WTC11 (cell line): Measurements from ENCODE around the gene CEP57. TPM values are rescaled to one million over a fixed set of nuclear protein-coding genes. Genes with fewer than 3 reads are reported as not detected.

Experiments used
- ATAC-seq: fragments of 200-7000 bp; cut with Tn5 transposase; 2 replicates; pipeline ENCODE4 v1.10.0; 2021; ENCODE audit warnings: mild to moderate bottlenecking, moderate library complexity
- CTCF ChIA-PET: fragments of 300-600 bp; sonication (Branson Sonifier 250); formaldehyde crosslinking; loops from one replicate; lab custom pipeline; 2021; ENCODE audit warnings: antibody characterized with exemption; lab: Charles Lee
- POLR2A ChIA-PET: fragments of 350-600 bp; sonication (Branson Sonifier 250); formaldehyde crosslinking; loops from one replicate; lab custom pipeline; 2021; ENCODE audit warnings: antibody characterized with exemption; lab: Charles Lee
- DNase-seq: peaks from one replicate; pipeline ENCODE4 v3.0.0; 2021; ENCODE audit warnings: low spot score
- H3K27ac Mint-ChIP-seq: 2 replicates; pipeline ENCODE4 v1.8.0; 2021; ENCODE audit warnings: mixed read lengths
- H3K27me3 Mint-ChIP-seq: 2 replicates; pipeline ENCODE4 v1.8.0; 2021; ENCODE audit warnings: low read depth, mild to moderate bottlenecking, moderate library complexity, mixed read lengths
- H3K36me3 Mint-ChIP-seq: 2 replicates; pipeline ENCODE4 v1.8.0; 2021; ENCODE audit warnings: mixed read lengths
- H3K4me1 Mint-ChIP-seq: 2 replicates; pipeline ENCODE4 v1.8.0; 2022; ENCODE audit warnings: mixed read lengths
- H3K4me3 Mint-ChIP-seq: 2 replicates; pipeline ENCODE4 v1.8.0; 2021; ENCODE audit warnings: mild to moderate bottlenecking, moderate library complexity, mixed read lengths
- H3K9me3 Mint-ChIP-seq: 2 replicates; pipeline ENCODE4 v1.8.0; 2021; ENCODE audit warnings: mixed read lengths
- CREB1 ChIP-seq: sonication (generic); formaldehyde crosslinking; IDR thresholded peaks from 2 replicates; pipeline ENCODE4 v1.8.0; 2023; ENCODE audit warnings: mild to moderate bottlenecking, missing genetic modification reagents
- CREM ChIP-seq: sonication (generic); formaldehyde crosslinking; IDR thresholded peaks from 2 replicates; pipeline ENCODE4 v1.8.1; 2022; ENCODE audit warnings: mild to moderate bottlenecking, missing genetic modification reagents, moderate library complexity
- EMX1 ChIP-seq: fragments of 250-450 bp; sonication (Bioruptor Pico); IDR thresholded peaks from 2 replicates; pipeline ENCODE4 v1.8.0; 2021; ENCODE audit warnings: mild to moderate bottlenecking
- FOXJ3 ChIP-seq: sonication (generic); formaldehyde crosslinking; IDR thresholded peaks from 2 replicates; pipeline ENCODE4 v1.9.0; 2021; ENCODE audit warnings: missing genetic modification reagents, mild to moderate bottlenecking, borderline replicate concordance
- GABPB1 ChIP-seq: sonication (generic); formaldehyde crosslinking; IDR thresholded peaks from 2 replicates; pipeline ENCODE4 v1.8.1; 2023; ENCODE audit warnings: mild to moderate bottlenecking, missing genetic modification reagents
- GTF2I ChIP-seq: fragments of 250-450 bp; sonication (Bioruptor Pico); conservative IDR thresholded peaks from 2 replicates; pipeline ENCODE4 v1.4.0; 2021; ENCODE audit warnings: mild to moderate bottlenecking
- HMGA2 ChIP-seq: fragments of 250-450 bp; sonication (Bioruptor Pico); IDR thresholded peaks from 2 replicates; pipeline ENCODE4 v1.4.0; 2021; ENCODE audit warnings: mild to moderate bottlenecking, moderate library complexity
- JAZF1 ChIP-seq: fragments of 250-450 bp; sonication (Bioruptor Pico); IDR thresholded peaks from 2 replicates; pipeline ENCODE4 v1.9.0; 2021; ENCODE audit warnings: moderate library complexity, mild to moderate bottlenecking, inconsistent platforms
- JUN ChIP-seq: sonication (generic); formaldehyde crosslinking; IDR thresholded peaks from 2 replicates; pipeline ENCODE4 v1.8.0; 2023; ENCODE audit warnings: mild to moderate bottlenecking, missing genetic modification reagents
- MYBL2 ChIP-seq: sonication (generic); formaldehyde crosslinking; IDR thresholded peaks from 2 replicates; pipeline ENCODE4 v1.8.1; 2023; ENCODE audit warnings: mild to moderate bottlenecking, moderate library complexity, missing genetic modification reagents
- NR2C2 ChIP-seq: sonication (generic); formaldehyde crosslinking; IDR thresholded peaks from 2 replicates; pipeline ENCODE4 v1.8.0; 2022; ENCODE audit warnings: mild to moderate bottlenecking, missing genetic modification reagents
- OVOL2 ChIP-seq: fragments of 250-450 bp; sonication (Bioruptor Pico); IDR thresholded peaks from 2 replicates; pipeline ENCODE4 v1.9.0; 2021; ENCODE audit warnings: mild to moderate bottlenecking, borderline replicate concordance
- PRRX2 ChIP-seq: fragments of 250-450 bp; sonication (Bioruptor Pico); IDR thresholded peaks from 2 replicates; pipeline ENCODE4 v1.8.0; 2021; ENCODE audit warnings: mild to moderate bottlenecking
- RELA ChIP-seq: sonication (generic); formaldehyde crosslinking; IDR thresholded peaks from 2 replicates; pipeline ENCODE4 v1.8.1; 2022; ENCODE audit warnings: missing genetic modification reagents, mild to moderate bottlenecking, borderline replicate concordance
- SOX15 ChIP-seq: fragments of 250-450 bp; sonication (Bioruptor Pico); IDR thresholded peaks from 2 replicates; pipeline ENCODE4 v1.9.0; 2021; ENCODE audit warnings: mild to moderate bottlenecking
- SP1 ChIP-seq: sonication (generic); formaldehyde crosslinking; conservative IDR thresholded peaks from 2 replicates; pipeline ENCODE4 v1.8.1; 2022; ENCODE audit warnings: missing genetic modification reagents
- ZBTB21 ChIP-seq: sonication (generic); formaldehyde crosslinking; IDR thresholded peaks from 2 replicates; pipeline ENCODE4 v1.8.1; 2023; ENCODE audit warnings: mild to moderate bottlenecking, missing genetic modification reagents, borderline replicate concordance
- ZNF219 ChIP-seq: sonication (generic); formaldehyde crosslinking; IDR thresholded peaks from 2 replicates; pipeline ENCODE4 v1.8.0; 2023; ENCODE audit warnings: missing genetic modification reagents, mild to moderate bottlenecking, borderline replicate concordance
- ZNF317 ChIP-seq: sonication (generic); formaldehyde crosslinking; IDR thresholded peaks from 2 replicates; pipeline ENCODE4 v1.8.1; 2023; ENCODE audit warnings: low read depth, mild to moderate bottlenecking, moderate library complexity, missing genetic modification reagents, borderline replicate concordance
- ZNF423 ChIP-seq: fragments of 250-450 bp; sonication (Bioruptor Pico); IDR thresholded peaks from 2 replicates; pipeline ENCODE4 v2.1.2; 2022; ENCODE audit warnings: mild to moderate bottlenecking, moderate library complexity
- total RNA-seq: library from RNA; stranded (reverse); gene quantifications from 3 replicates; pipeline ENCODE4 v1.2.3, GENCODE V29; 2021
- TF ChIP-seq, protein P1 (sequence below): sonication (generic); formaldehyde crosslinking; IDR thresholded peaks from 2 replicates; pipeline ENCODE4 v1.8.1; 2022; ENCODE audit warnings: missing genetic modification reagents, borderline replicate concordance
- TF ChIP-seq, protein P2 (sequence below): sonication (generic); formaldehyde crosslinking; IDR thresholded peaks from 2 replicates; pipeline ENCODE4 v1.8.1; 2023; ENCODE audit warnings: mild to moderate bottlenecking, missing genetic modification reagents, moderate library complexity
- TF ChIP-seq, protein P3 (sequence below): sonication (generic); formaldehyde crosslinking; IDR thresholded peaks from 2 replicates; pipeline ENCODE4 v1.8.1; 2023; ENCODE audit warnings: mild to moderate bottlenecking, missing genetic modification reagents, moderate library complexity
- TF ChIP-seq, protein P4 (sequence below): sonication (generic); formaldehyde crosslinking; IDR thresholded peaks from 2 replicates; pipeline ENCODE4 v1.8.1; 2023; ENCODE audit warnings: mild to moderate bottlenecking, missing genetic modification reagents
- TF ChIP-seq, protein P5 (sequence below): sonication (generic); formaldehyde crosslinking; IDR thresholded peaks from 2 replicates; pipeline ENCODE4 v1.8.0; 2022; ENCODE audit warnings: mild to moderate bottlenecking, missing genetic modification reagents
- TF ChIP-seq, protein P6 (sequence below): fragments of 250-450 bp; sonication (Bioruptor Pico); IDR thresholded peaks from 2 replicates; pipeline ENCODE4 v1.9.0; 2021; ENCODE audit warnings: mild to moderate bottlenecking
- TF ChIP-seq, protein P7 (sequence below): fragments of 250-450 bp; sonication (Bioruptor Pico); IDR thresholded peaks from 2 replicates; pipeline ENCODE4 v1.9.0; 2021; ENCODE audit warnings: mild to moderate bottlenecking

The CEP57 gene
- total RNA-seq, 1 experiment from 2014 or later, result 70.7 TPM

DNA sequence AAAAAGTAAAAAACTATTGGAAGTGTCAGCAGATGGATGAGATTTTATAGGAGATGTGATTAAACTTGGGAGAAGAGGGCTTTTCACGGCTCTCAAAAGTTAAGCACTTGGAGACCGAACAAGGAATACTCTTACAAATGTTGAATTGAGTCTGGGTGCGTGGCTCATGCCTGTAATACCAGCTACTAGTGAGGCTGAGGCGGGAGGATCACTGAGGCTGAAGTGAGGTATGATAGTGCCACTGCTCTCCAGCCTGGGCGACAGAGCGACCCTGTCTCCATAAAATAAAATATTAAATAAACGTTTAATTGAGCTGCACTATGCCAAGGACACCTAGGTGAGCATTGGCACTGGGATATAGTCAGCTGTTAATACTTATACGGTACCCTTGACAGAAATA lies 1.9 kb downstream of the CEP57 start:
- DNase-seq (no peak), ATAC-seq (no peak)
- peak overlapping the region; percentile 99 for H3K4me3 Mint-ChIP-seq
- H3K27me3 Mint-ChIP-seq, result no peaks in the 10 kb centered on the region
- H3K36me3 Mint-ChIP-seq, result peaks cover 8% of the 10 kb centered on the region
- no peaks in the 10 kb centered on the region for H3K9me3 Mint-ChIP-seq
- peaks cover 34% of the 10 kb centered on the region for H3K4me1 Mint-ChIP-seq
- TF ChIP-seq, protein P1, sequence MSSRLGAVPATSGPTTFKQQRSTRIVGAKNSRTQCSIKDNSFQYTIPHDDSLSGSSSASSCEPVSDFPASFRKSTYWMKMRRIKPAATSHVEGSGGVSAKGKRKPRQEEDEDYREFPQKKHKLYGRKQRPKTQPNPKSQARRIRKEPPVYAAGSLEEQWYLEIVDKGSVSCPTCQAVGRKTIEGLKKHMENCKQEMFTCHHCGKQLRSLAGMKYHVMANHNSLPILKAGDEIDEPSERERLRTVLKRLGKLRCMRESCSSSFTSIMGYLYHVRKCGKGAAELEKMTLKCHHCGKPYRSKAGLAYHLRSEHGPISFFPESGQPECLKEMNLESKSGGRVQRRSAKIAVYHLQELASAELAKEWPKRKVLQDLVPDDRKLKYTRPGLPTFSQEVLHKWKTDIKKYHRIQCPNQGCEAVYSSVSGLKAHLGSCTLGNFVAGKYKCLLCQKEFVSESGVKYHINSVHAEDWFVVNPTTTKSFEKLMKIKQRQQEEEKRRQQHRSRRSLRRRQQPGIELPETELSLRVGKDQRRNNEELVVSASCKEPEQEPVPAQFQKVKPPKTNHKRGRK (CRISPR knock-in tag), result no peak
- TF ChIP-seq SOX15 (CRISPR knock-in tag) (no peak), EMX1 (CRISPR knock-in tag) (no peak), NR2C2 (no peak), OVOL2 (CRISPR knock-in tag) (no peak), ZBTB21 (no peak), JUN (CRISPR knock-in tag) (no peak), RELA (CRISPR knock-in tag) (no peak), SP1 (CRISPR knock-in tag) (no peak), JAZF1 (CRISPR knock-in tag) (no peak), ZNF219 (CRISPR knock-in tag) (no peak), GABPB1 (no peak)
- TF ChIP-seq, protein P2, sequence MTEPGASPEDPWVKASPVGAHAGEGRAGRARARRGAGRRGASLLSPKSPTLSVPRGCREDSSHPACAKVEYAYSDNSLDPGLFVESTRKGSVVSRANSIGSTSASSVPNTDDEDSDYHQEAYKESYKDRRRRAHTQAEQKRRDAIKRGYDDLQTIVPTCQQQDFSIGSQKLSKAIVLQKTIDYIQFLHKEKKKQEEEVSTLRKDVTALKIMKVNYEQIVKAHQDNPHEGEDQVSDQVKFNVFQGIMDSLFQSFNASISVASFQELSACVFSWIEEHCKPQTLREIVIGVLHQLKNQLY (CRISPR knock-in tag), result no peak
- TF ChIP-seq, protein P3, sequence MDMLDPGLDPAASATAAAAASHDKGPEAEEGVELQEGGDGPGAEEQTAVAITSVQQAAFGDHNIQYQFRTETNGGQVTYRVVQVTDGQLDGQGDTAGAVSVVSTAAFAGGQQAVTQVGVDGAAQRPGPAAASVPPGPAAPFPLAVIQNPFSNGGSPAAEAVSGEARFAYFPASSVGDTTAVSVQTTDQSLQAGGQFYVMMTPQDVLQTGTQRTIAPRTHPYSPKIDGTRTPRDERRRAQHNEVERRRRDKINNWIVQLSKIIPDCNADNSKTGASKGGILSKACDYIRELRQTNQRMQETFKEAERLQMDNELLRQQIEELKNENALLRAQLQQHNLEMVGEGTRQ (CRISPR knock-in tag), result no peak
- TF ChIP-seq, protein P4, sequence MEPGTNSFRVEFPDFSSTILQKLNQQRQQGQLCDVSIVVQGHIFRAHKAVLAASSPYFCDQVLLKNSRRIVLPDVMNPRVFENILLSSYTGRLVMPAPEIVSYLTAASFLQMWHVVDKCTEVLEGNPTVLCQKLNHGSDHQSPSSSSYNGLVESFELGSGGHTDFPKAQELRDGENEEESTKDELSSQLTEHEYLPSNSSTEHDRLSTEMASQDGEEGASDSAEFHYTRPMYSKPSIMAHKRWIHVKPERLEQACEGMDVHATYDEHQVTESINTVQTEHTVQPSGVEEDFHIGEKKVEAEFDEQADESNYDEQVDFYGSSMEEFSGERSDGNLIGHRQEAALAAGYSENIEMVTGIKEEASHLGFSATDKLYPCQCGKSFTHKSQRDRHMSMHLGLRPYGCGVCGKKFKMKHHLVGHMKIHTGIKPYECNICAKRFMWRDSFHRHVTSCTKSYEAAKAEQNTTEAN (CRISPR knock-in tag), result no peak
- TF ChIP-seq, protein P5, sequence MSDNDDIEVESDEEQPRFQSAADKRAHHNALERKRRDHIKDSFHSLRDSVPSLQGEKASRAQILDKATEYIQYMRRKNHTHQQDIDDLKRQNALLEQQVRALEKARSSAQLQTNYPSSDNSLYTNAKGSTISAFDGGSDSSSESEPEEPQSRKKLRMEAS (CRISPR knock-in tag), result no peak
- TF ChIP-seq, protein P6, sequence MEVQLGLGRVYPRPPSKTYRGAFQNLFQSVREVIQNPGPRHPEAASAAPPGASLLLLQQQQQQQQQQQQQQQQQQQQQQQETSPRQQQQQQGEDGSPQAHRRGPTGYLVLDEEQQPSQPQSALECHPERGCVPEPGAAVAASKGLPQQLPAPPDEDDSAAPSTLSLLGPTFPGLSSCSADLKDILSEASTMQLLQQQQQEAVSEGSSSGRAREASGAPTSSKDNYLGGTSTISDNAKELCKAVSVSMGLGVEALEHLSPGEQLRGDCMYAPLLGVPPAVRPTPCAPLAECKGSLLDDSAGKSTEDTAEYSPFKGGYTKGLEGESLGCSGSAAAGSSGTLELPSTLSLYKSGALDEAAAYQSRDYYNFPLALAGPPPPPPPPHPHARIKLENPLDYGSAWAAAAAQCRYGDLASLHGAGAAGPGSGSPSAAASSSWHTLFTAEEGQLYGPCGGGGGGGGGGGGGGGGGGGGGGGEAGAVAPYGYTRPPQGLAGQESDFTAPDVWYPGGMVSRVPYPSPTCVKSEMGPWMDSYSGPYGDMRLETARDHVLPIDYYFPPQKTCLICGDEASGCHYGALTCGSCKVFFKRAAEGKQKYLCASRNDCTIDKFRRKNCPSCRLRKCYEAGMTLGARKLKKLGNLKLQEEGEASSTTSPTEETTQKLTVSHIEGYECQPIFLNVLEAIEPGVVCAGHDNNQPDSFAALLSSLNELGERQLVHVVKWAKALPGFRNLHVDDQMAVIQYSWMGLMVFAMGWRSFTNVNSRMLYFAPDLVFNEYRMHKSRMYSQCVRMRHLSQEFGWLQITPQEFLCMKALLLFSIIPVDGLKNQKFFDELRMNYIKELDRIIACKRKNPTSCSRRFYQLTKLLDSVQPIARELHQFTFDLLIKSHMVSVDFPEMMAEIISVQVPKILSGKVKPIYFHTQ (CRISPR knock-in tag), result no peak
- ChIA-PET POLR2A (no interaction called here), CTCF (interaction anchor here (1.8 kb wide), 1 partner anchor 640 kb away, joined by 5 read pairs; no protein-coding TSS in a partner anchor)
- H3K27ac Mint-ChIP-seq, result peak overlapping the region; percentile 10; the same call in 1 of the 2 replicates

DNA sequence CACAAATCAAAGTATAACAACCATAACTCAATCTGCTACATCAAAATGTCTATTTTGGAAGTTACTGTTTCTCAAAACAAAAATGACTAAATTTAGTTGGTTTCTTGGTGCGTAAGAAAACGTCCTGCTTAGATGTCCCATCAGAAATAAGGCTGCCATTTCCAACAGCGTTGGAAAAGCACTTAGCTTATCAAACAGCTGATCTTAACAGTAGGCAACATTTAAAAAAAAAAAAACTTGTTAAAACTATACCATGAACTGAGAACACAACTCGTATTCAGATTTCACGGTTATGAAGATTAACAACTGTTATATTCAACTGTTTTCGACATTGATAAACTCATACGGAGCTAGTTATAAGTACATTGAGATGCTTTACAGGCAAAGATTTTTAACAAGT lies 2.4 kb downstream of the CEP57 start:
- ATAC-seq (no peak), DNase-seq (no peak)
- H3K27ac Mint-ChIP-seq, result no peak overlapping the region; the same call in 1 of the 2 replicates
- peaks cover 8% of the 10 kb centered on the region for H3K36me3 Mint-ChIP-seq
- no peaks in the 10 kb centered on the region for H3K9me3 Mint-ChIP-seq
- TF ChIP-seq PRRX2 (CRISPR knock-in tag) (no peak), CREM (CRISPR knock-in tag) (no peak), ZNF317 (CRISPR knock-in tag) (no peak), GTF2I (CRISPR knock-in tag) (no peak), HMGA2 (CRISPR knock-in tag) (no peak), ZNF423 (no peak), CREB1 (CRISPR knock-in tag) (no peak), MYBL2 (CRISPR knock-in tag) (no peak), FOXJ3 (CRISPR knock-in tag) (no peak), ZNF219 (CRISPR knock-in tag) (no peak), EMX1 (CRISPR knock-in tag) (no peak)
- TF ChIP-seq, protein P7, sequence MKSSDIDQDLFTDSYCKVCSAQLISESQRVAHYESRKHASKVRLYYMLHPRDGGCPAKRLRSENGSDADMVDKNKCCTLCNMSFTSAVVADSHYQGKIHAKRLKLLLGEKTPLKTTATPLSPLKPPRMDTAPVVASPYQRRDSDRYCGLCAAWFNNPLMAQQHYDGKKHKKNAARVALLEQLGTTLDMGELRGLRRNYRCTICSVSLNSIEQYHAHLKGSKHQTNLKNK (CRISPR knock-in tag), result no peak
- H3K4me1 Mint-ChIP-seq, result peaks cover 34% of the 10 kb centered on the region
- ChIA-PET POLR2A (no interaction called here), CTCF (no interaction called here)
- no peaks in the 10 kb centered on the region for H3K27me3 Mint-ChIP-seq
- H3K4me3 Mint-ChIP-seq, result no peak overlapping the region
